Measurements from ENCODE around the gene GALNS. TPM values are rescaled to one million over a fixed set of nuclear protein-coding genes. Genes with fewer than 3 reads are reported as not detected.

Gene GALNS
- total and polyA plus RNA-seq, 4 donors = 6.8 to 20.6 (median 10.8) TPM

- Histone ChIP-seq H3K4me1 (ENCODE audit: control insufficient read depth in 4 of 4, insufficient read depth in 4 of 4, low read length in 3 of 4) (no peaks in the 10 kb centered on the region), H3K4me3 (ENCODE audit: low read depth in 1 of 3, low read length in 3 of 3) (no peak overlapping the region), H3K36me3 (ENCODE audit: control insufficient read depth in 4 of 4, insufficient read depth in 3 of 4, low read depth in 1 of 4, low read length in 3 of 4) (no peaks in the 10 kb centered on the region), H3K9ac (ENCODE audit: low read depth in 1 of 2, low read length in 2 of 2) (no peak overlapping the region), H3K27ac (ENCODE audit: low read depth in 1 of 2, low read length in 2 of 2) (no peak overlapping the region), H3K27me3 (ENCODE audit: control insufficient read depth in 4 of 4, insufficient read depth in 4 of 4, low read length in 3 of 4) (no peaks in the 10 kb centered on the region), H3K9me3 (ENCODE audit: control insufficient read depth in 4 of 4, low read length in 3 of 4) (no peaks in the 10 kb centered on the region)
- TF ChIP-seq MAX (IDR thresholded peaks at IDR 0.05) (no peak), EGR1 (IDR thresholded peaks at IDR 0.05; ENCODE audit: low read depth in 2 of 2) (no peak), JUND (IDR thresholded peaks at IDR 0.05) (no peak), HNF4A (conservative IDR thresholded peaks at IDR 0.05) (no peak), SP1 (IDR thresholded peaks at IDR 0.05) (no peak)
- no peak for DNase-seq (ENCODE audit: low spot score)
- 82% methylated on average over 21 of the region's 21 CpGs for WGBS
Observed at GRCh38 chr16:88904676-88905365, 48.1 kb upstream of the GALNS start.

GRCh38 chr16:88903267-88903666 lies 46.5 kb upstream of the GALNS start:
- H3K4me1 ChIP-seq (ENCODE audit: control insufficient read depth in 4 of 4, insufficient read depth in 4 of 4, low read length in 3 of 4) = no peaks in the 10 kb centered on the region
- TF ChIP-seq RAD21 (IDR thresholded peaks at IDR 0.05) (no peak), CTCF (IDR thresholded peaks at IDR 0.05; ENCODE audit: low read depth, low read length, missing input control) (no peak), TAF1 (conservative IDR thresholded peaks at IDR 0.05) (no peak), ATF3 (IDR thresholded peaks at IDR 0.05) (no peak), MAX (IDR thresholded peaks at IDR 0.05) (no peak), HNF4A (conservative IDR thresholded peaks at IDR 0.05) (no peak), FOXA2 (IDR thresholded peaks at IDR 0.05) (no peak), GABPA (IDR thresholded peaks at IDR 0.05 in 1 of 2, conservative IDR thresholded peaks at IDR 0.05 in 1 of 2) (no peak), ZBTB33 (IDR thresholded peaks at IDR 0.05) (no peak), EGR1 (IDR thresholded peaks at IDR 0.05; ENCODE audit: low read depth in 2 of 2) (no peak), FOXA1 (IDR thresholded peaks at IDR 0.05) (no peak), RXRA (IDR thresholded peaks at IDR 0.05) (no peak), YY1 (IDR thresholded peaks at IDR 0.05) (no peak)
- H3K9me3 ChIP-seq (ENCODE audit: control insufficient read depth in 4 of 4, low read length in 3 of 4) = no peaks in the 10 kb centered on the region
- 72% methylated on average over 14 of the region's 14 CpGs for WGBS
- H3K27ac ChIP-seq (ENCODE audit: low read depth in 1 of 2, low read length in 2 of 2) = no peak overlapping the region
- H3K27me3 ChIP-seq (ENCODE audit: control insufficient read depth in 4 of 4, insufficient read depth in 4 of 4, low read length in 3 of 4) = no peaks in the 10 kb centered on the region
- no peak for DNase-seq (ENCODE audit: low spot score)
- H3K9ac ChIP-seq (ENCODE audit: low read depth in 1 of 2, low read length in 2 of 2) = no peak overlapping the region
- H3K4me3 ChIP-seq (ENCODE audit: low read depth in 1 of 3, low read length in 3 of 3) = no peak overlapping the region
- H3K36me3 ChIP-seq (ENCODE audit: control insufficient read depth in 4 of 4, insufficient read depth in 3 of 4, low read depth in 1 of 4, low read length in 3 of 4) = no peaks in the 10 kb centered on the region
